ENCODE measurements around the gene TOM1.

DNA sequence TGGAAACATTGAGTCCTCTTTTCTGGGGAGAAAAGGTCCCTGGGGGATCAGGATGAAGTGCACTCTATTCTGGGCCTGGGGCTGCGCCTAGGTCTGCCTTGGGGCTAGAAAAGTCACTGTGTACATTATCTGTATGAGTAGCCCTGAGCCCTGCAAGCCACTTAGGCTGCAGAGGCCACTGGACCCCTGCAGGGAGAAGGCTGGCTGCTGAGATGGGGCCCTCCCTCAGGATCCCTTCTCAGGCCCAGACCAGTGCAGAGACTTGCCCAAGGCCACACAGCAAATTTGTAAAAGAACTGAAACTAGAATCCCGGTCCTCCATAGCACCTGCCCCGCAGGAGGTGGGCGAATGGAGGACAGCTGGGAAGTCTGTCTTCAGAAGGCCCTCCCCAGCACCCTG lies 54.4 kb downstream of the TOM1 start:
- TF ChIP-seq, protein P1, sequence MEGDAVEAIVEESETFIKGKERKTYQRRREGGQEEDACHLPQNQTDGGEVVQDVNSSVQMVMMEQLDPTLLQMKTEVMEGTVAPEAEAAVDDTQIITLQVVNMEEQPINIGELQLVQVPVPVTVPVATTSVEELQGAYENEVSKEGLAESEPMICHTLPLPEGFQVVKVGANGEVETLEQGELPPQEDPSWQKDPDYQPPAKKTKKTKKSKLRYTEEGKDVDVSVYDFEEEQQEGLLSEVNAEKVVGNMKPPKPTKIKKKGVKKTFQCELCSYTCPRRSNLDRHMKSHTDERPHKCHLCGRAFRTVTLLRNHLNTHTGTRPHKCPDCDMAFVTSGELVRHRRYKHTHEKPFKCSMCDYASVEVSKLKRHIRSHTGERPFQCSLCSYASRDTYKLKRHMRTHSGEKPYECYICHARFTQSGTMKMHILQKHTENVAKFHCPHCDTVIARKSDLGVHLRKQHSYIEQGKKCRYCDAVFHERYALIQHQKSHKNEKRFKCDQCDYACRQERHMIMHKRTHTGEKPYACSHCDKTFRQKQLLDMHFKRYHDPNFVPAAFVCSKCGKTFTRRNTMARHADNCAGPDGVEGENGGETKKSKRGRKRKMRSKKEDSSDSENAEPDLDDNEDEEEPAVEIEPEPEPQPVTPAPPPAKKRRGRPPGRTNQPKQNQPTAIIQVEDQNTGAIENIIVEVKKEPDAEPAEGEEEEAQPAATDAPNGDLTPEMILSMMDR (IDR thresholded peaks at IDR 0.05), result no peak
- TF ChIP-seq, protein P2, sequence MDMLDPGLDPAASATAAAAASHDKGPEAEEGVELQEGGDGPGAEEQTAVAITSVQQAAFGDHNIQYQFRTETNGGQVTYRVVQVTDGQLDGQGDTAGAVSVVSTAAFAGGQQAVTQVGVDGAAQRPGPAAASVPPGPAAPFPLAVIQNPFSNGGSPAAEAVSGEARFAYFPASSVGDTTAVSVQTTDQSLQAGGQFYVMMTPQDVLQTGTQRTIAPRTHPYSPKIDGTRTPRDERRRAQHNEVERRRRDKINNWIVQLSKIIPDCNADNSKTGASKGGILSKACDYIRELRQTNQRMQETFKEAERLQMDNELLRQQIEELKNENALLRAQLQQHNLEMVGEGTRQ (IDR thresholded peaks at IDR 0.05), result no peak
- TF ChIP-seq KDM1A (IDR thresholded peaks at IDR 0.05; ENCODE audit: low read depth) (no peak), POLR2A (IDR thresholded peaks at IDR 0.05; ENCODE audit: low read length) (no peak), NR3C1 (IDR thresholded peaks at IDR 0.05) (no peak)
